CD4-positive, CD25-positive, alpha-beta regulatory T cell (primary cell): Measurements from ENCODE around the gene GPS1. TPM values are rescaled to one million over a fixed set of nuclear protein-coding genes. Genes with fewer than 3 reads are reported as not detected.

Experiments used
- polyA plus RNA-seq, 4 donors: library from polyadenylated mRNA; unstranded; fragments of 300-500 nt; fragmentation: Illumina TruSeq; gene quantifications; one replicate each; pipeline ENCODE4 v1.2.3, GENCODE V29; 2021
- total RNA-seq: library from RNA; stranded (reverse); gene quantifications from one replicate; pipeline ENCODE4 v1.2.3, GENCODE V29; 2022

The GPS1 gene
- total and polyA plus RNA-seq, 5 donors from 2014 or later = 87.5 to 170 (median 153) TPM

Other genes starting within 250 kb of the GPS1 start
- gene GCGR, start 247.7 kb upstream of the GPS1 start, total RNA-seq = not detected
- gene GCGR, start 247.7 kb upstream of the GPS1 start, polyA plus RNA-seq = not detected
- 59.9 TPM for gene MCRIP1, start 218.6 kb upstream of the GPS1 start, total RNA-seq
- 10 to 100 TPM; 58.1 to 93.2 (median 77.1) TPM for gene MCRIP1, start 218.6 kb upstream of the GPS1 start, polyA plus RNA-seq
- gene PPP1R27, start 216.8 kb upstream of the GPS1 start, total RNA-seq = not detected
- not detected for gene PPP1R27, start 216.8 kb upstream of the GPS1 start, polyA plus RNA-seq
- gene P4HB, start 191.4 kb upstream of the GPS1 start, total RNA-seq = 231 TPM
- 100 to 1,000 TPM; 186 to 216 (median 207) TPM for gene P4HB, start 191.4 kb upstream of the GPS1 start, polyA plus RNA-seq
- gene ARHGDIA, start 180.6 kb upstream of the GPS1 start, total RNA-seq = 578 TPM
- gene ARHGDIA, start 180.6 kb upstream of the GPS1 start, polyA plus RNA-seq = 100 to 1,000 TPM in 2 of 4 donors, 10 to 100 TPM in 2; 91.4 to 141 (median 99.4) TPM
- gene ALYREF, start 160.3 kb upstream of the GPS1 start, total RNA-seq = 90.9 TPM
- 10 to 100 TPM; 24.8 to 57.6 (median 39.6) TPM for gene ALYREF, start 160.3 kb upstream of the GPS1 start, polyA plus RNA-seq
- 44.4 TPM for gene ANAPC11, start 160.2 kb upstream of the GPS1 start, total RNA-seq
- 100 to 1,000 TPM; 262 to 331 (median 290) TPM for gene ANAPC11, start 160.2 kb upstream of the GPS1 start, polyA plus RNA-seq
- not detected for gene NPB, start 149.7 kb upstream of the GPS1 start, total RNA-seq
- under 1 TPM in 1 of 4 donors, not detected in 3; 0.10 TPM for gene NPB, start 149.7 kb upstream of the GPS1 start, polyA plus RNA-seq
- gene PCYT2, start 140.5 kb upstream of the GPS1 start, total RNA-seq = 28.6 TPM
- 10 to 100 TPM; 25.6 to 30.9 (median 26.8) TPM for gene PCYT2, start 140.5 kb upstream of the GPS1 start, polyA plus RNA-seq
- gene SIRT7, start 133.7 kb upstream of the GPS1 start, total RNA-seq = 78.1 TPM
- gene SIRT7, start 133.7 kb upstream of the GPS1 start, polyA plus RNA-seq = 10 to 100 TPM; 35.9 to 43.8 (median 41.7) TPM
- gene MAFG, start 124.2 kb upstream of the GPS1 start, total RNA-seq = 14.3 TPM
- gene MAFG, start 124.2 kb upstream of the GPS1 start, polyA plus RNA-seq = 1 to 10 TPM; 2.2 to 3.0 (median 2.6) TPM
- gene PYCR1, start 114.6 kb upstream of the GPS1 start, total RNA-seq = 1.1 TPM
- 1 to 10 TPM in 2 of 4 donors, under 1 TPM in 2; 0.54 to 2.2 (median 1.1) TPM for gene PYCR1, start 114.6 kb upstream of the GPS1 start, polyA plus RNA-seq
- gene MYADML2, start 104.7 kb upstream of the GPS1 start, total RNA-seq = not detected
- gene MYADML2, start 104.7 kb upstream of the GPS1 start, polyA plus RNA-seq = not detected
- gene NOTUM, start 90.7 kb upstream of the GPS1 start, total RNA-seq = not detected
- gene NOTUM, start 90.7 kb upstream of the GPS1 start, polyA plus RNA-seq = under 1 TPM in 2 of 4 donors, not detected in 2; 0.09 to 0.17 TPM
- gene ASPSCR1, start 74.3 kb upstream of the GPS1 start, total RNA-seq = 41.4 TPM
- 10 to 100 TPM; 25.2 to 29.4 (median 28.2) TPM for gene ASPSCR1, start 74.3 kb upstream of the GPS1 start, polyA plus RNA-seq
- gene CENPX, start 29.0 kb upstream of the GPS1 start, total RNA-seq = 31.4 TPM
- 10 to 100 TPM; 43.8 to 66.4 (median 65.0) TPM for gene CENPX, start 29.0 kb upstream of the GPS1 start, polyA plus RNA-seq
- gene LRRC45, start 28.6 kb upstream of the GPS1 start, total RNA-seq = 16.6 TPM
- gene LRRC45, start 28.6 kb upstream of the GPS1 start, polyA plus RNA-seq = 1 to 10 TPM; 3.9 to 7.7 (median 6.0) TPM
- gene RAC3, start 20.2 kb upstream of the GPS1 start, total RNA-seq = 3.6 TPM
- under 1 TPM in 1 of 4 donors, not detected in 3; 0.26 TPM for gene RAC3, start 20.2 kb upstream of the GPS1 start, polyA plus RNA-seq
- gene DCXR, start 14.2 kb upstream of the GPS1 start, total RNA-seq = 96.9 TPM
- 100 to 1,000 TPM; 125 to 150 (median 131) TPM for gene DCXR, start 14.2 kb upstream of the GPS1 start, polyA plus RNA-seq
- gene RFNG, start 87 bp upstream of the GPS1 start, total RNA-seq = 35.1 TPM
- 1 to 10 TPM; 3.2 to 5.6 (median 4.4) TPM for gene RFNG, start 87 bp upstream of the GPS1 start, polyA plus RNA-seq
- gene DUS1L, start 13.9 kb downstream of the GPS1 start, total RNA-seq = 128 TPM
- 10 to 100 TPM; 49.3 to 91.5 (median 62.3) TPM for gene DUS1L, start 13.9 kb downstream of the GPS1 start, polyA plus RNA-seq
- 153 TPM for gene FASN, start 46.3 kb downstream of the GPS1 start, total RNA-seq
- under 1 TPM; 0.23 to 0.93 (median 0.59) TPM for gene FASN, start 46.3 kb downstream of the GPS1 start, polyA plus RNA-seq
- 76.6 TPM for gene CCDC57, start 160.9 kb downstream of the GPS1 start, total RNA-seq
- 10 to 100 TPM; 27.7 to 38.9 (median 33.7) TPM for gene CCDC57, start 160.9 kb downstream of the GPS1 start, polyA plus RNA-seq
- 52.5 TPM for gene SLC16A3, start 177.1 kb downstream of the GPS1 start, total RNA-seq
- 1 to 10 TPM; 1.5 to 3.3 (median 2.2) TPM for gene SLC16A3, start 177.1 kb downstream of the GPS1 start, polyA plus RNA-seq
- 333 TPM for gene CSNK1D, start 221.8 kb downstream of the GPS1 start, total RNA-seq
- 10 to 100 TPM; 41.2 to 50.3 (median 48.6) TPM for gene CSNK1D, start 221.8 kb downstream of the GPS1 start, polyA plus RNA-seq